H1 (cell line): ENCODE measurements around the gene ANKRD29. TPM values are rescaled to one million over a fixed set of nuclear protein-coding genes. Genes with fewer than 3 reads are reported as not detected.

Experiments
- CTCF ChIA-PET: fragments of 300-600 bp; sonication (Branson Sonifier 250); formaldehyde crosslinking; loops from one replicate; lab custom pipeline; 2021; ENCODE audit not compliant: partially characterized antibody; lab: Charles Lee
- POLR2A ChIA-PET: fragments of 300-600 bp; sonication (Branson Sonifier 250); formaldehyde crosslinking; loops from one replicate; lab custom pipeline; 2021; ENCODE audit warnings: inconsistent platforms; ENCODE audit not compliant: partially characterized antibody; lab: Charles Lee
- DNase-seq, 2 experiments: peaks; one replicate each; pipeline versions ENCODE4 v3.0.0 to v3.0.0-alpha.2; 2010 to 2022; ENCODE audit warnings: low spot score in 2 of 2, low read depth in 1 of 2, mixed read lengths in 1 of 2
- FAIRE-seq: peaks from 2 replicates; lab custom pipeline; 2011; peaks lifted over from hg19 to GRCh38; lab: Jason Lieb, UNC
- H2AFZ ChIP-seq: 2 replicates; pipeline ENCODE4 v1.8.1; 2012; ENCODE audit warnings: low read length, inconsistent platforms
- H2AK5ac ChIP-seq: 2 replicates; pipeline ENCODE4 v1.6.1; 2013; ENCODE audit warnings: low read depth, low read length
- H2BK120ac ChIP-seq: replicated peaks from 2 replicates; pipeline ENCODE3; 2013; ENCODE audit warnings: low read depth, low read length, inconsistent platforms
- H2BK12ac ChIP-seq: 2 replicates; pipeline ENCODE4 v1.6.1; 2013; ENCODE audit warnings: low read depth, low read length
- H2BK15ac ChIP-seq: 2 replicates; pipeline ENCODE4 v1.6.1; 2013; ENCODE audit warnings: low read length
- H2BK20ac ChIP-seq: 2 replicates; pipeline ENCODE4 v1.6.1; 2013; ENCODE audit warnings: low read length
- H2BK5ac ChIP-seq: 2 replicates; pipeline ENCODE4 v1.6.1; 2013; ENCODE audit warnings: low read depth, low read length
- H3K14ac ChIP-seq: 2 replicates; pipeline ENCODE4 v1.6.1; 2013; ENCODE audit warnings: inconsistent platforms; ENCODE audit not compliant: insufficient read length
- H3K18ac ChIP-seq: 2 replicates; pipeline ENCODE4 v1.6.1; 2013; ENCODE audit warnings: low read length; ENCODE audit errors: extremely low read depth
- H3K23ac ChIP-seq: 2 replicates; pipeline ENCODE4 v1.6.1; 2013; ENCODE audit warnings: inconsistent platforms; ENCODE audit not compliant: insufficient read length
- H3K23me2 ChIP-seq: 2 replicates; pipeline ENCODE4 v1.6.1; 2013; ENCODE audit warnings: low read depth, low read length
- H3K27ac ChIP-seq: 2 replicates; pipeline ENCODE4 v1.6.1; 2011; ENCODE audit warnings: low read depth, low read length, inconsistent platforms
- H3K27me3 ChIP-seq, 4 experiments: replicated peaks in 1 of 4; 1 replicate in 1 of 4; 2 replicates in 3 of 4; pipeline versions ENCODE4 v1.6.1 to v1.8.1; 2011 to 2013; ENCODE audit warnings: low read length in 3 of 4, mild to moderate bottlenecking in 3 of 4, inconsistent platforms in 2 of 4, mixed read lengths in 2 of 4, moderate library complexity in 1 of 4; ENCODE audit not compliant: control insufficient read depth in 3 of 4, insufficient read depth in 3 of 4; ENCODE audit errors: extremely low read depth in 1 of 4
- H3K36me3 ChIP-seq, 4 experiments: 2 replicates each; pipeline versions ENCODE4 v1.6.1 to v1.8.1; 2011 to 2013; ENCODE audit warnings: mild to moderate bottlenecking in 4 of 4, low read length in 3 of 4, moderate library complexity in 2 of 4, control low read depth in 1 of 4, inconsistent platforms in 1 of 4; ENCODE audit not compliant: insufficient read depth in 4 of 4, control insufficient read depth in 2 of 4
- H3K4ac ChIP-seq: replicated peaks from 2 replicates; pipeline ENCODE3; 2013; ENCODE audit warnings: low read length, low read depth, mixed read lengths, inconsistent platforms; ENCODE audit not compliant: insufficient read length
- H3K4me1 ChIP-seq, 4 experiments: replicated peaks in 1 of 4; 1 replicate in 1 of 4; 2 replicates in 3 of 4; pipeline versions ENCODE4 v1.6.1 to v1.8.1; 2011 to 2013; ENCODE audit warnings: low read length in 3 of 4, inconsistent platforms in 2 of 4, mixed read lengths in 1 of 4; ENCODE audit not compliant: insufficient read depth in 4 of 4, control insufficient read depth in 3 of 4
- H3K4me2 ChIP-seq, 2 experiments: 2 replicates each; pipeline versions ENCODE4 v1.6.1 to v1.8.1; 2011 to 2013; ENCODE audit warnings: low read depth in 2 of 2, low read length in 2 of 2, control low read depth in 1 of 2, inconsistent platforms in 1 of 2, mild to moderate bottlenecking in 1 of 2; ENCODE audit not compliant: insufficient read depth in 1 of 2
- H3K4me3 ChIP-seq, 4 experiments: fragments of 200-600, 300-600 bp in 1 of 4; sonication (generic), shearing (Covaris generic), sonication (Bioruptor Twin) in 1 of 4; 2 replicates each; pipeline versions ENCODE4 v1.5.1 to v1.8.1; 2011 to 2016; ENCODE audit warnings: low read length in 4 of 4, low read depth in 3 of 4, control low read depth in 2 of 4, inconsistent platforms in 2 of 4, mild to moderate bottlenecking in 2 of 4, mixed read lengths in 1 of 4, moderate library complexity in 1 of 4; ENCODE audit not compliant: insufficient read depth in 2 of 4; ENCODE audit errors: extremely low read depth in 1 of 4
- H3K56ac ChIP-seq: replicated peaks from 2 replicates; pipeline ENCODE3; 2013; ENCODE audit warnings: low read depth, mild to moderate bottlenecking, mixed read lengths, low read length, inconsistent platforms; ENCODE audit not compliant: insufficient read length
- H3K79me1 ChIP-seq: 2 replicates; pipeline ENCODE4 v1.6.1; 2013; ENCODE audit warnings: low read depth, low read length, control low read depth
- H3K79me2 ChIP-seq, 2 experiments: 2 replicates each; pipeline versions ENCODE4 v1.6.1 to v1.8.1; 2012 to 2013; ENCODE audit warnings: low read length in 2 of 2, mild to moderate bottlenecking in 2 of 2, inconsistent platforms in 1 of 2; ENCODE audit not compliant: insufficient read depth in 2 of 2, control insufficient read depth in 1 of 2
- H3K9ac ChIP-seq, 4 experiments: replicated peaks in 1 of 4; 1 replicate in 1 of 4; 2 replicates in 3 of 4; pipeline versions ENCODE4 v1.6.1 to v1.8.1; 2011 to 2013; ENCODE audit warnings: low read depth in 3 of 4, low read length in 3 of 4, control low read depth in 2 of 4, mild to moderate bottlenecking in 2 of 4, moderate library complexity in 2 of 4, inconsistent platforms in 1 of 4; ENCODE audit errors: extremely low read depth in 1 of 4
- H3K9me3 ChIP-seq, 2 experiments: 2 replicates each; pipeline versions ENCODE4 v1.6.1 to v1.8.1; 2012 to 2013; ENCODE audit warnings: mild to moderate bottlenecking in 2 of 2, moderate library complexity in 2 of 2, control low read depth in 1 of 2, inconsistent platforms in 1 of 2, low read depth in 1 of 2, low read length in 1 of 2, mixed read lengths in 1 of 2; ENCODE audit not compliant: insufficient read depth in 2 of 2
- H4K20me1 ChIP-seq, 2 experiments: replicated peaks in 1 of 2; 2 replicates each; pipeline versions ENCODE3 to v1.8.1; 2011 to 2013; ENCODE audit warnings: inconsistent platforms in 2 of 2, low read length in 2 of 2, mild to moderate bottlenecking in 1 of 2; ENCODE audit not compliant: insufficient read depth in 2 of 2, control insufficient read depth in 1 of 2
- H4K5ac ChIP-seq: 2 replicates; pipeline ENCODE4 v1.6.1; 2013; ENCODE audit warnings: low read length, low read depth, mixed read lengths, inconsistent platforms; ENCODE audit not compliant: insufficient read length
- H4K8ac ChIP-seq: 2 replicates; pipeline ENCODE4 v1.8.0; 2013; ENCODE audit warnings: mild to moderate bottlenecking, moderate library complexity, low read length, inconsistent platforms; ENCODE audit not compliant: insufficient read depth; ENCODE audit errors: extremely low read depth
- H4K91ac ChIP-seq: replicated peaks from 2 replicates; pipeline ENCODE3; 2013; ENCODE audit warnings: low read length, mixed read lengths, inconsistent platforms; ENCODE audit not compliant: insufficient read length
- EP300 ChIP-seq, 2 experiments: IDR thresholded peaks; 1 replicate in 1 of 2; 2 replicates in 1 of 2; pipeline ENCODE4 v1.6.1; 2011 to 2012; ENCODE audit warnings: low read depth in 2 of 2, low read length in 2 of 2, mild to moderate bottlenecking in 2 of 2, borderline replicate concordance in 1 of 2, inconsistent platforms in 1 of 2, moderate library complexity in 1 of 2
- HDAC6 ChIP-seq: IDR thresholded peaks from one replicate; pipeline ENCODE4 v1.7.1; 2012; ENCODE audit warnings: low read depth, mild to moderate bottlenecking, inconsistent platforms, low read length, moderate library complexity
- RFX5 ChIP-seq: IDR thresholded peaks from 2 replicates; pipeline ENCODE4 v1.6.1; 2011; ENCODE audit warnings: low read depth, low read length, improper control_type of control experiment, borderline replicate concordance
- SRF ChIP-seq: IDR thresholded peaks from 2 replicates; pipeline ENCODE4 v1.6.1; 2011; ENCODE audit warnings: mild to moderate bottlenecking, low read depth, low read length, moderate library complexity
- WGBS, 2 experiments: shearing (Covaris generic) in 1 of 2; methylation state at CpG; one replicate each; pipeline versions ENCODE4 v1.1.6 to v1.1.7; 2013 to 2015; ENCODE audit warnings: low lambda C conversion rate in 2 of 2, mixed read lengths in 2 of 2, inconsistent platforms in 1 of 2, low coverage in 1 of 2, missing lambda C conversion rate in 1 of 2; ENCODE audit not compliant: insufficient replicate concordance in 2 of 2, insufficient coverage in 1 of 2, insufficient read length in 1 of 2; ENCODE audit errors: extremely low coverage in 1 of 2, missing lambda C conversion rate in 1 of 2; 5-methylcytosine and 5-hydroxymethylcytosine counted together
- polyA plus RNA-seq, 7 experiments: library from polyadenylated mRNA; depleted of rRNA in 3 of 7; stranded (reverse) in 5 of 7; unstranded in 2 of 7; fragments of >200 nt in 5 of 7; fragments of 200-250 nt in 2 of 7; gene quantifications; 1 replicate in 5 of 7; 2 replicates in 1 of 7; 4 replicates in 1 of 7; pipeline versions ENCODE4 v1.2.1 to v1.2.3, GENCODE V29; 2011 to 2013; ENCODE audit warnings: missing spikeins in 2 of 7, mixed read lengths in 2 of 7
- total RNA-seq: library from RNA; stranded (reverse); fragmentation: NEBNext Ultra II Directional; extraction: Animal tissue kit (Norgen Biotek cat#: 25700); gene quantifications from 2 replicates; pipeline ENCODE4 v1.2.1, GENCODE V29; 2021

Gene ANKRD29
- total and polyA plus RNA-seq, 2 of the 8 experiments (the other 6 are each of a cell fraction or from before 2014, with no cell fraction given): 3.0 to 7.3 TPM

DNA sequence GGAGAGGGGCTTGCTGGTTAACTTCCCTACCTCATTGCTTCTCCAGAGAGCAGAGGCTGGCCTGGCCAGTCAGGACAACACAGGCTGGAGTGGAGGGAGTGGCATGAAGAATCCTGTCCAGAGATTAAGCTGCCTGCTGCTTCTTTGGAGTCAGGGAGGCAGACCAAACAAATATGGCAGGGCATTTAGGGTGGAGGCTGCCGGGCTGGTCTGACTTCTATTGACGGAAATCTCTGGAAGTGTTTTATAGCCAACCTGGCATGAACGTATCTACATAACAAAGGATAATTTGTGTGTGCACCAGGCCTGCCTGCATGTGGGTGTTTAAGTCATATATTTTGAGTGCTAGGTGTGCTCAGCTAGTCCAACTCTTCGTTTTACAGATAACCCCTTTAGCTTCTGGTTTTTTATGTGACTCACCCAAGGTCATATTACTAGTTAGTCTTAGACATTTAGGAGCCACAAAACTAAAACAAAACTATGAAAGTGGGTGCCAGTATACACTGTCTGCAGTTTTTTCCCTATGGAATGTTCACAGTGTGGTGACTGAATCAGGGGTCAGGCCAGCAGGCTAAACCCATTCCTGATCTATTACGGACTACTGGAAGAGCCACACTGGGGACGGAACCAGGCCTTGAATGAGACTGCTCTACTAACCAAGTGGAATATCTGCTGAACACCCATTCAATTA lies 81.9 kb downstream of the ANKRD29 start:
- Histone ChIP-seq H3K4ac (no peak overlapping the region), H3K9me3 (no peaks in the 10 kb centered on the region), H2BK120ac (no peak overlapping the region), H3K27ac (no peak overlapping the region), H4K8ac (no peak overlapping the region), H2AFZ (no peak overlapping the region), H4K20me1 (peaks cover 0 to 4% of the 10 kb centered on the region in 2 experiments), H2BK5ac (no peak overlapping the region), H3K18ac (no peak overlapping the region), H3K27me3 (no peaks in the 10 kb centered on the region), H3K36me3 (peaks cover 0 to 6% (median 2%) of the 10 kb centered on the region in 4 experiments; a peak in 3 of 8 replicates), H4K5ac (no peak overlapping the region), H3K79me2 (peaks cover 0 to 62% of the 10 kb centered on the region in 2 experiments; a peak in 2 of 4 replicates), H3K9ac (no peak overlapping the region), H3K14ac (no peak overlapping the region), H3K23me2 (peaks cover 6% of the 10 kb centered on the region), H3K23ac (no peak overlapping the region), H4K91ac (no peak overlapping the region), H3K4me3 (no peak overlapping the region), H2BK20ac (no peak overlapping the region), H3K56ac (no peak overlapping the region), H2BK15ac (no peak overlapping the region), H2BK12ac (no peak overlapping the region), H3K79me1 (peaks cover 11% of the 10 kb centered on the region), H3K4me1 (peaks cover 0 to 3% (median 1%) of the 10 kb centered on the region in 4 experiments; a peak in 2 of 7 replicates), H3K4me2 (no peak overlapping the region), H2AK5ac (no peak overlapping the region)
- FAIRE-seq (no peak), DNase-seq (no peak)
- ChIA-PET CTCF (interaction anchor here (0.5 to 2.2 kb wide), 5 partner anchors 11 to 133 kb away, joined by 3 to 9 read pairs (median 3); no protein-coding TSS in a partner anchor), POLR2A (interaction anchor here (0.5 to 1.4 kb wide), 3 partner anchors 8 to 558 kb away, joined by 4 to 5 read pairs (median 4); partner anchors contain the start of gene CABYR)
- no peak for TF ChIP-seq EP300 (IDR thresholded peaks at IDR 0.05; ENCODE audit: borderline replicate concordance in 1 of 2, low read depth in 2 of 2, low read length in 2 of 2)
- no peak for TF ChIP-seq HDAC6
- no peak for TF ChIP-seq RFX5
- no peak for TF ChIP-seq SRF
- 90% methylated on average over 6 of the region's 6 CpGs; no CpG with 5 or more reads in 1 of the 2 experiments for WGBS, 2 experiments
